ENCODE results near the gene CA12. TPM values are rescaled to one million over a fixed set of nuclear protein-coding genes. Genes with fewer than 3 reads are reported as not detected.

The CA12 gene
- total RNA-seq, 1 experiment from 2014 or later: 19.8 TPM

GRCh38 chr15:63368503-63368902 lies 13.1 kb downstream of the CA12 start:
- Histone ChIP-seq H3K79me2 (ENCODE audit: low read length) (no peaks in the 10 kb centered on the region), H3K4me1 (ENCODE audit: insufficient read depth, low read length) (peaks cover 28% of the 10 kb centered on the region), H3K4me3 (ENCODE audit: low read length) (no peak overlapping the region), H3K27me3 (ENCODE audit: low read length) (no peaks in the 10 kb centered on the region), H3F3A (ENCODE audit: low read length, unreplicated experiment) (no peaks in the 10 kb centered on the region), H2AFZ (ENCODE audit: low read length) (no peak overlapping the region), H3K9ac (ENCODE audit: low read length) (no peak overlapping the region), H3K27ac (ENCODE audit: low read length) (no peak overlapping the region), H3K9me2 (replicated peaks; ENCODE audit: low read length) (no peaks in the 10 kb centered on the region), H4K20me1 (ENCODE audit: low read length) (no peaks in the 10 kb centered on the region), H3K4me2 (ENCODE audit: low read length) (no peak overlapping the region), H3K9me3 (ENCODE audit: low read length) (no peaks in the 10 kb centered on the region), H3K36me3 (ENCODE audit: low read depth, low read length) (no peaks in the 10 kb centered on the region)
- POLR2A ChIA-PET (ENCODE audit: unreplicated experiment): no interaction called here
- TF ChIP-seq EZH2phosphoT487 (IDR thresholded peaks at IDR 0.05; ENCODE audit: borderline replicate concordance, low read length): no peak
- no peak for TF ChIP-seq EZH2 (IDR thresholded peaks at IDR 0.05; ENCODE audit: low read length, unreplicated experiment)
- TF ChIP-seq CTCF (conservative IDR thresholded peaks at IDR 0.05; ENCODE audit: low read depth, low read length): no peak
- ATAC-seq (no peak), DNase-seq (no peak)
- no TSS peak for BruUV-seq (replicated peaks)
- CTCF ChIA-PET: no interaction called here
- intact Hi-C loops (cut with micrococcal nuclease): no loop called here

- ATAC-seq (no peak), DNase-seq (no peak)
- no peak overlapping the region for H2AFZ ChIP-seq (ENCODE audit: low read length)
- no peak for TF ChIP-seq EZH2 (IDR thresholded peaks at IDR 0.05; ENCODE audit: low read length, unreplicated experiment)
- no peak for TF ChIP-seq EZH2phosphoT487 (IDR thresholded peaks at IDR 0.05; ENCODE audit: borderline replicate concordance, low read length)
- TF ChIP-seq CTCF (conservative IDR thresholded peaks at IDR 0.05; ENCODE audit: low read depth, low read length): no peak
- no peak overlapping the region for H3K9ac ChIP-seq (ENCODE audit: low read length)
- no peaks in the 10 kb centered on the region for H3K9me3 ChIP-seq (ENCODE audit: low read length)
- ChIA-PET CTCF (no interaction called here), POLR2A (ENCODE audit: unreplicated experiment) (interaction anchor here (0.5 kb wide), 1 partner anchor 1333 kb away, joined by 3 read pairs; no protein-coding TSS in a partner anchor)
- H3K27me3 ChIP-seq (ENCODE audit: low read length): no peaks in the 10 kb centered on the region
- peaks cover 22% of the 10 kb centered on the region for H3K4me1 ChIP-seq (ENCODE audit: insufficient read depth, low read length)
- H3K79me2 ChIP-seq (ENCODE audit: low read length): no peaks in the 10 kb centered on the region
- no peaks in the 10 kb centered on the region for H4K20me1 ChIP-seq (ENCODE audit: low read length)
- H3F3A ChIP-seq (ENCODE audit: low read length, unreplicated experiment): no peaks in the 10 kb centered on the region
- no peak overlapping the region for H3K4me3 ChIP-seq (ENCODE audit: low read length)
- no peaks in the 10 kb centered on the region for H3K36me3 ChIP-seq (ENCODE audit: low read depth, low read length)
- no peaks in the 10 kb centered on the region for H3K9me2 ChIP-seq (replicated peaks; ENCODE audit: low read length)
- no peak overlapping the region for H3K27ac ChIP-seq (ENCODE audit: low read length)
- H3K4me2 ChIP-seq (ENCODE audit: low read length): no peak overlapping the region
- intact Hi-C loops (cut with micrococcal nuclease): no loop called here
- no TSS peak for BruUV-seq (replicated peaks)
These were observed 13.7 kb downstream of the CA12 start for GRCh38 chr15:63367900-63368299.

DNA sequence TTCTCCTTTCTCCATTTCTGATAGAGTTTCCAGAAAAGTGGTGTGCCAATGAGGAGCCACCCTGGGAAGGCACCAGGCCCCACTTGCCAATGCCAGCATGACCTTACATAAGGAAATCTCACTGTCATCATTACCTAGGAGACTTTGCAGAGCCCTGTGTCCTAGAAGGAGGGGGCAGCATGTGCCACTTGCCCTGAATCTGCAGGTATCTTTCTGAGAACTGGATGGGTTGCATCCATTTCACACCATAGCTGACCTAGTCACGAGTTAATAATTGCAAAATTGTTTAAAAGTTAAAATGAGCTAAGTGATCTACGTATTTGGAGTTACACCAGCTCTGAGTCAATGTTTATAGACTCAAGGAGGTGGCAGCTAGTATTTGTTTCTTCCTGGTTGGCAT lies 14.3 kb downstream of the CA12 start:
- intact Hi-C loops (cut with micrococcal nuclease): no loop called here
- H3K4me1 ChIP-seq (ENCODE audit: insufficient read depth, low read length): peaks cover 17% of the 10 kb centered on the region
- H3K9me3 ChIP-seq (ENCODE audit: low read length): no peaks in the 10 kb centered on the region
- no peaks in the 10 kb centered on the region for H3K27me3 ChIP-seq (ENCODE audit: low read length)
- H3K79me2 ChIP-seq (ENCODE audit: low read length): no peaks in the 10 kb centered on the region
- 0 out of 2 replicates have a peak overlapping the region, but pooled peaks have one; percentile 26 for H3K27ac ChIP-seq (ENCODE audit: low read length)
- no TSS peak for BruUV-seq (replicated peaks)
- H3F3A ChIP-seq (ENCODE audit: low read length, unreplicated experiment): no peaks in the 10 kb centered on the region
- no peak overlapping the region for H2AFZ ChIP-seq (ENCODE audit: low read length)
- ATAC-seq (peak; percentile 10; the same call in 1 of the 2 replicates), DNase-seq (no peak)
- no peaks in the 10 kb centered on the region for H3K36me3 ChIP-seq (ENCODE audit: low read depth, low read length)
- no peak overlapping the region for H3K9ac ChIP-seq (ENCODE audit: low read length)
- H3K9me2 ChIP-seq (replicated peaks; ENCODE audit: low read length): no peaks in the 10 kb centered on the region
- POLR2A ChIA-PET (ENCODE audit: unreplicated experiment): interaction anchor here (0.5 kb wide), 1 partner anchor 1334 kb away, joined by 3 read pairs; no protein-coding TSS in a partner anchor
- H3K4me2 ChIP-seq (ENCODE audit: low read length): no peak overlapping the region
- H4K20me1 ChIP-seq (ENCODE audit: low read length): no peaks in the 10 kb centered on the region
- H3K4me3 ChIP-seq (ENCODE audit: low read length): no peak overlapping the region
- CTCF ChIA-PET: no interaction called here
- no peak for TF ChIP-seq EZH2 (IDR thresholded peaks at IDR 0.05; ENCODE audit: low read length, unreplicated experiment)
- TF ChIP-seq EZH2phosphoT487 (IDR thresholded peaks at IDR 0.05; ENCODE audit: borderline replicate concordance, low read length): no peak
- TF ChIP-seq CTCF (conservative IDR thresholded peaks at IDR 0.05; ENCODE audit: low read depth, low read length): no peak

Data from PC-3 (cell line).